Measurements from ENCODE around the gene TRIM7. TPM values are rescaled to one million over a fixed set of nuclear protein-coding genes. Genes with fewer than 3 reads are reported as not detected.
A peak's percentile ranks its signal among the peaks of the same experiment; 100 is the strongest.

TRIM7 gene
- total and polyA plus RNA-seq, 9 of the 15 experiments (the other 6 are each of a cell fraction or from before 2014, with no cell fraction given) = 2.6 to 14.9 (median 8.9) TPM

DNA sequence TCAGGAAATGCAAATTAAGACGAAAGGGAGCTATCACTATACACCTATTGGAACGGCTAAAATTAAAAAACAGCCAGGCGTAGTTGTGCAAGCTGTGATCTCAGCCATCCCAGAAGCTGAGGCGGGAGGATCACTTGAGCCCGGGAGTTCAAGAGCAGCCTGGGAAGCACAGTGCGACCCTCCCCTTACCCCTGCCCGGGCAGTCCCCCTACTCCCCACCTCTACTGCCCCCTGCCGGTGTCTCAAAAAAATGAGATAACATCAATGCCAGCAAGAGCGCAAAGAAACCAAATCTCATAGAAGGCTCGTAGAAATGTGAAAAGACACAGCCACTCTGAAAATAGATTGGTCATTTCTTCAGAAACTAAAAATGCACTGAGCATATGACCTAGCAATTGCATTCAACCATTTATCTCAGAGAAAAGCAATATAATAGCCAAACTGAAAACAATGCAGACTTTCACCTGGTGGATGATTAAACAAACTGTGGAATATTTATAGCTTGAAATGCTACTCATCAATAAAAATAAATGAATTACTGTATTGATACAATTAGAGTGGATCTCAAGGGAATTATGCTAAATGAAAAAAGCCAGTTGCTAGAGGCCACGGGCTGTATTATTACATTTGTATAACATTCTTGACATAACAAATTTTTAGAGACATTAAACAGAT, 37.0 kb downstream of the TRIM7 start (continued):
- TF ChIP-seq CREB1 (IDR thresholded peaks at IDR 0.05) (0 out of 2 replicates have a peak, but pooled peaks have one; percentile 22), CREB1 (CRISPR knock-in tag; IDR thresholded peaks at IDR 0.05) (no peak), NBN (IDR thresholded peaks at IDR 0.05; ENCODE audit: low read depth) (peak; percentile 29), ZNF184 (CRISPR knock-in tag; IDR thresholded peaks at IDR 0.05) (no peak), LCOR (CRISPR knock-in tag; IDR thresholded peaks at IDR 0.05) (peak; percentile 49; the same call in 1 of the 2 replicates), FOXA3 (CRISPR knock-in tag; conservative IDR thresholded peaks at IDR 0.05 in 1 of 2, IDR thresholded peaks at IDR 0.05 in 1 of 2) (no peak), TBP (optimal IDR thresholded peaks at IDR 0.05; ENCODE audit: low read depth, low read length) (peak; percentile 19), XRCC4 (IDR thresholded peaks at IDR 0.05; ENCODE audit: extremely low read depth, insufficient read depth, insufficient read length) (no peak), KLF1 (tag; IDR thresholded peaks at IDR 0.05) (no peak), MIER1 (IDR thresholded peaks at IDR 0.05; ENCODE audit: low read depth) (no peak), ZC3H4 (CRISPR knock-in tag; IDR thresholded peaks at IDR 0.05; ENCODE audit: borderline replicate concordance) (no peak), ZNF766 (CRISPR knock-in tag; conservative IDR thresholded peaks at IDR 0.05) (peak; percentile 95), ESRRA (IDR thresholded peaks at IDR 0.05; ENCODE audit: borderline replicate concordance, low read depth) (0 out of 2 replicates have a peak, but pooled peaks have one; percentile 21), ZNF764 (CRISPR knock-in tag; IDR thresholded peaks at IDR 0.05; ENCODE audit: low read depth) (peak; percentile 77; the same call in 1 of the 2 replicates), POU5F1 (IDR thresholded peaks at IDR 0.05; ENCODE audit: borderline replicate concordance, low read depth, low read length, partially characterized antibody) (no peak)
- TF ChIP-seq, protein P1, sequence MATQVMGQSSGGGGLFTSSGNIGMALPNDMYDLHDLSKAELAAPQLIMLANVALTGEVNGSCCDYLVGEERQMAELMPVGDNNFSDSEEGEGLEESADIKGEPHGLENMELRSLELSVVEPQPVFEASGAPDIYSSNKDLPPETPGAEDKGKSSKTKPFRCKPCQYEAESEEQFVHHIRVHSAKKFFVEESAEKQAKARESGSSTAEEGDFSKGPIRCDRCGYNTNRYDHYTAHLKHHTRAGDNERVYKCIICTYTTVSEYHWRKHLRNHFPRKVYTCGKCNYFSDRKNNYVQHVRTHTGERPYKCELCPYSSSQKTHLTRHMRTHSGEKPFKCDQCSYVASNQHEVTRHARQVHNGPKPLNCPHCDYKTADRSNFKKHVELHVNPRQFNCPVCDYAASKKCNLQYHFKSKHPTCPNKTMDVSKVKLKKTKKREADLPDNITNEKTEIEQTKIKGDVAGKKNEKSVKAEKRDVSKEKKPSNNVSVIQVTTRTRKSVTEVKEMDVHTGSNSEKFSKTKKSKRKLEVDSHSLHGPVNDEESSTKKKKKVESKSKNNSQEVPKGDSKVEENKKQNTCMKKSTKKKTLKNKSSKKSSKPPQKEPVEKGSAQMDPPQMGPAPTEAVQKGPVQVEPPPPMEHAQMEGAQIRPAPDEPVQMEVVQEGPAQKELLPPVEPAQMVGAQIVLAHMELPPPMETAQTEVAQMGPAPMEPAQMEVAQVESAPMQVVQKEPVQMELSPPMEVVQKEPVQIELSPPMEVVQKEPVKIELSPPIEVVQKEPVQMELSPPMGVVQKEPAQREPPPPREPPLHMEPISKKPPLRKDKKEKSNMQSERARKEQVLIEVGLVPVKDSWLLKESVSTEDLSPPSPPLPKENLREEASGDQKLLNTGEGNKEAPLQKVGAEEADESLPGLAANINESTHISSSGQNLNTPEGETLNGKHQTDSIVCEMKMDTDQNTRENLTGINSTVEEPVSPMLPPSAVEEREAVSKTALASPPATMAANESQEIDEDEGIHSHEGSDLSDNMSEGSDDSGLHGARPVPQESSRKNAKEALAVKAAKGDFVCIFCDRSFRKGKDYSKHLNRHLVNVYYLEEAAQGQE (IDR thresholded peaks at IDR 0.05; ENCODE audit: borderline replicate concordance) = peak; percentile 31; the same call in 1 of the 2 replicates
- TF ChIP-seq, protein P1 (CRISPR knock-in tag; IDR thresholded peaks at IDR 0.05; ENCODE audit: low read depth) = no peak
